Lower lobe of right lung (tissue), 2 donors: ENCODE measurements around the gene SUMO1. TPM values are rescaled to one million over a fixed set of nuclear protein-coding genes. Genes with fewer than 3 reads are reported as not detected.

Source experiments
- ATAC-seq, 2 donors: fragments of 200-7000 bp; cut with Tn5 transposase; one replicate each; pipeline ENCODE4 v1.9.1; 2020 to 2022; ENCODE audit warnings: mild to moderate bottlenecking in 2 of 2, moderate library complexity in 2 of 2
- DNase-seq: peaks from one replicate; pipeline ENCODE4 v3.0.0-alpha.2; 2020
- H3K27ac ChIP-seq: fragments of 200-600 bp; one replicate; pipeline ENCODE4 v1.8.0; 2022
- H3K27me3 ChIP-seq: fragments of 200-600 bp; one replicate; pipeline ENCODE4 v1.8.0; 2022; ENCODE audit warnings: low read depth
- H3K36me3 ChIP-seq: fragments of 200-600 bp; one replicate; pipeline ENCODE4 v1.8.0; 2022; ENCODE audit warnings: mild to moderate bottlenecking
- H3K4me1 ChIP-seq: fragments of 200-600 bp; one replicate; pipeline ENCODE4 v1.8.0; 2022
- H3K4me3 ChIP-seq: fragments of 200-600 bp; one replicate; pipeline ENCODE4 v1.8.0; 2022; ENCODE audit warnings: mild to moderate bottlenecking
- H3K9me3 ChIP-seq: fragments of 200-600 bp; one replicate; pipeline ENCODE4 v1.8.0; 2022
- CTCF ChIP-seq: fragments of 200-600 bp; IDR thresholded peaks from one replicate; pipeline ENCODE4 v1.8.0; 2022; ENCODE audit warnings: antibody characterized with exemption, mild to moderate bottlenecking
- intact Hi-C: fragments of 100-400 bp; cut with DNase I; formaldehyde crosslinking; loops from one replicate; pipeline ENCODE4 v1.11.0; 2022
- total RNA-seq: library from RNA; stranded (reverse); fragmentation: NEBNext Ultra II Directional; extraction: Animal tissue kit (Norgen Biotek cat#: 25700); gene quantifications from one replicate; pipeline ENCODE4 v1.2.1, GENCODE V29; 2021
- donor health status: DM: no; HTN: yes; CAD: no; lungs with severe emphysema.

Gene SUMO1
- total RNA-seq, 1 donor from 2014 or later, result 70.1 TPM

GRCh38 chr2:202208526-202208925, 29.9 kb downstream of the SUMO1 start:
- ATAC-seq, result no peak

GRCh38 chr2:202204855-202205254, 33.5 kb downstream of the SUMO1 start:
- H3K9me3 ChIP-seq, result no peaks in the 10 kb centered on the region
- H3K4me1 ChIP-seq, result no peaks in the 10 kb centered on the region
- DNase-seq (no peak), ATAC-seq (no peak)
- no peak overlapping the region for H3K27ac ChIP-seq
- H3K36me3 ChIP-seq, result peaks cover 53% of the 10 kb centered on the region
- H3K27me3 ChIP-seq, result no peaks in the 10 kb centered on the region
- H3K4me3 ChIP-seq, result no peak overlapping the region
- intact Hi-C loops, result no loop called here
- no peak for TF ChIP-seq CTCF

More at GRCh38 chr2:202208526-202208925, 29.9 kb downstream of the SUMO1 start:
- peaks cover 82% of the 10 kb centered on the region for H3K36me3 ChIP-seq
- H3K27ac ChIP-seq, result no peak overlapping the region
- intact Hi-C loops, result no loop called here
- H3K9me3 ChIP-seq, result no peaks in the 10 kb centered on the region
- no peak for TF ChIP-seq CTCF
- no peak for DNase-seq
- no peaks in the 10 kb centered on the region for H3K4me1 ChIP-seq
- H3K27me3 ChIP-seq, result no peaks in the 10 kb centered on the region
- H3K4me3 ChIP-seq, result no peak overlapping the region

- Histone ChIP-seq H3K36me3 (peaks cover 38% of the 10 kb centered on the region), H3K27me3 (no peaks in the 10 kb centered on the region), H3K4me1 (no peaks in the 10 kb centered on the region), H3K4me3 (no peak overlapping the region), H3K27ac (no peak overlapping the region), H3K9me3 (no peaks in the 10 kb centered on the region)
- TF ChIP-seq CTCF, result no peak
- intact Hi-C loops, result no loop called here
- DNase-seq (no peak), ATAC-seq (no peak)
These were observed 35.0 kb downstream of the SUMO1 start for GRCh38 chr2:202203348-202203747.

GRCh38 chr2:202201220-202202160, 36.9 kb downstream of the SUMO1 start:
- no peaks in the 10 kb centered on the region for H3K4me1 ChIP-seq
- ATAC-seq, result peak; percentile 11 to 25
- no peak for DNase-seq
- no peaks in the 10 kb centered on the region for H3K27me3 ChIP-seq
- H3K36me3 ChIP-seq, result peaks cover 19% of the 10 kb centered on the region
- H3K9me3 ChIP-seq, result no peaks in the 10 kb centered on the region
- TF ChIP-seq CTCF, result no peak
- intact Hi-C loops, result no loop called here
- H3K27ac ChIP-seq, result no peak overlapping the region
- no peak overlapping the region for H3K4me3 ChIP-seq

- Histone ChIP-seq H3K27me3 (no peaks in the 10 kb centered on the region), H3K4me1 (no peaks in the 10 kb centered on the region), H3K9me3 (no peaks in the 10 kb centered on the region), H3K36me3 (no peaks in the 10 kb centered on the region), H3K4me3 (no peak overlapping the region), H3K27ac (no peak overlapping the region)
- ATAC-seq (no peak), DNase-seq (no peak)
- no peak for TF ChIP-seq CTCF
- intact Hi-C loops, result no loop called here
These were observed 41.7 kb downstream of the SUMO1 start for GRCh38 chr2:202196727-202197126.
